ENCODE data around the gene CBX4.

CBX4 gene

DNA sequence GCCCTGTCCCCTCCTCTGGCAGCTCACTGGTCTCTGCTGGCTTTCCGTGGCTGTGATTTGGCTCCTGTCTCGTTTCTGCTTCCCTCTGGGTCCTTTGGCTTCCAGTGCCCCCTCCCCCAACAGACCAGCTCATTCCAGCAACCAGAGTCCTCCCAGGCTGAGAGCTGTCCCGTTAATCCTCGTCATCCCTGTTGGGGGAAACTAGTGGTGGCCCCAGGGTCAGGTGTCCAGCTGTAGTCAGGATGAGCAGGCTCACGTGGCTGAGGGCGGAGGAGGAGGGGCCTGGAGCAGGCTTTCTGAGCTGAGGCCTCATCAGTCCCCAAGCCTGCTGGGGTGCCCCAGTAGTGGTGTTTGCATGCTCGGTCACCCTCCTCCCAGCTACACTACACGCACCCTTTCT is 10.7 kb upstream of the CBX4 start:
- TF ChIP-seq, protein P1, sequence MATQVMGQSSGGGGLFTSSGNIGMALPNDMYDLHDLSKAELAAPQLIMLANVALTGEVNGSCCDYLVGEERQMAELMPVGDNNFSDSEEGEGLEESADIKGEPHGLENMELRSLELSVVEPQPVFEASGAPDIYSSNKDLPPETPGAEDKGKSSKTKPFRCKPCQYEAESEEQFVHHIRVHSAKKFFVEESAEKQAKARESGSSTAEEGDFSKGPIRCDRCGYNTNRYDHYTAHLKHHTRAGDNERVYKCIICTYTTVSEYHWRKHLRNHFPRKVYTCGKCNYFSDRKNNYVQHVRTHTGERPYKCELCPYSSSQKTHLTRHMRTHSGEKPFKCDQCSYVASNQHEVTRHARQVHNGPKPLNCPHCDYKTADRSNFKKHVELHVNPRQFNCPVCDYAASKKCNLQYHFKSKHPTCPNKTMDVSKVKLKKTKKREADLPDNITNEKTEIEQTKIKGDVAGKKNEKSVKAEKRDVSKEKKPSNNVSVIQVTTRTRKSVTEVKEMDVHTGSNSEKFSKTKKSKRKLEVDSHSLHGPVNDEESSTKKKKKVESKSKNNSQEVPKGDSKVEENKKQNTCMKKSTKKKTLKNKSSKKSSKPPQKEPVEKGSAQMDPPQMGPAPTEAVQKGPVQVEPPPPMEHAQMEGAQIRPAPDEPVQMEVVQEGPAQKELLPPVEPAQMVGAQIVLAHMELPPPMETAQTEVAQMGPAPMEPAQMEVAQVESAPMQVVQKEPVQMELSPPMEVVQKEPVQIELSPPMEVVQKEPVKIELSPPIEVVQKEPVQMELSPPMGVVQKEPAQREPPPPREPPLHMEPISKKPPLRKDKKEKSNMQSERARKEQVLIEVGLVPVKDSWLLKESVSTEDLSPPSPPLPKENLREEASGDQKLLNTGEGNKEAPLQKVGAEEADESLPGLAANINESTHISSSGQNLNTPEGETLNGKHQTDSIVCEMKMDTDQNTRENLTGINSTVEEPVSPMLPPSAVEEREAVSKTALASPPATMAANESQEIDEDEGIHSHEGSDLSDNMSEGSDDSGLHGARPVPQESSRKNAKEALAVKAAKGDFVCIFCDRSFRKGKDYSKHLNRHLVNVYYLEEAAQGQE (IDR thresholded peaks at IDR 0.05; ENCODE audit: insufficient read depth in 1 of 2, low read depth in 2 of 2, low read length in 2 of 2): no peak
- no peak for TF ChIP-seq FOXP2 (optimal IDR thresholded peaks at IDR 0.05; ENCODE audit: borderline replicate concordance, extremely low read depth, extremely low read length, insufficient read depth)
- TF ChIP-seq POLR2AphosphoS5 (IDR thresholded peaks at IDR 0.05; ENCODE audit: low read depth, low read length): no peak
- no peak for TF ChIP-seq SIN3A (IDR thresholded peaks at IDR 0.05; ENCODE audit: borderline replicate concordance, insufficient read depth, low read length)

DNA sequence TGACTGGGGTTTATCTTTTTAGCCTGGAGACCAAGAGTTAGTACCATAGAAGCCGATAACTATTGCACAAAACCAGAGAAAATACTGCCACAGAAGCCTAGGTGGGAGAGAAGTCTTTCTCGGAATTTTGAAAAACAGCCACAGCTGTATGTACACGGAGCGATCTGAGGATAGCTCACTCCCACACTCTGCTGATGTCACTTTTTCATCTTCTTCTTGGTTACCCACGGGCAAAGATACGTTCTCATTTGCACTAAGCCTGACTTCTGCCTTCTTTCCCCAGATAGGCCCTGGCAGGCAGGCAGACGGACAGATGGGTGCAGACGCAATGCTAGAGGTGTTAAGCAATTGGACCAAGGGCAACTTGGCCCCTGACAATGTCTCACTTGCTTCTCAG is 9.1 kb upstream of the CBX4 start:
- TF ChIP-seq SIN3A (IDR thresholded peaks at IDR 0.05; ENCODE audit: borderline replicate concordance, insufficient read depth, low read length) (no peak), TAF1 (IDR thresholded peaks at IDR 0.05; ENCODE audit: borderline replicate concordance, insufficient read depth, low read length) (no peak), POLR2AphosphoS5 (IDR thresholded peaks at IDR 0.05; ENCODE audit: low read depth, low read length) (no peak), FOXP2 (optimal IDR thresholded peaks at IDR 0.05; ENCODE audit: borderline replicate concordance, extremely low read depth, extremely low read length, insufficient read depth) (no peak)
- TF ChIP-seq, protein P1 (IDR thresholded peaks at IDR 0.05; ENCODE audit: insufficient read depth in 1 of 2, low read depth in 2 of 2, low read length in 2 of 2): no peak

DNA sequence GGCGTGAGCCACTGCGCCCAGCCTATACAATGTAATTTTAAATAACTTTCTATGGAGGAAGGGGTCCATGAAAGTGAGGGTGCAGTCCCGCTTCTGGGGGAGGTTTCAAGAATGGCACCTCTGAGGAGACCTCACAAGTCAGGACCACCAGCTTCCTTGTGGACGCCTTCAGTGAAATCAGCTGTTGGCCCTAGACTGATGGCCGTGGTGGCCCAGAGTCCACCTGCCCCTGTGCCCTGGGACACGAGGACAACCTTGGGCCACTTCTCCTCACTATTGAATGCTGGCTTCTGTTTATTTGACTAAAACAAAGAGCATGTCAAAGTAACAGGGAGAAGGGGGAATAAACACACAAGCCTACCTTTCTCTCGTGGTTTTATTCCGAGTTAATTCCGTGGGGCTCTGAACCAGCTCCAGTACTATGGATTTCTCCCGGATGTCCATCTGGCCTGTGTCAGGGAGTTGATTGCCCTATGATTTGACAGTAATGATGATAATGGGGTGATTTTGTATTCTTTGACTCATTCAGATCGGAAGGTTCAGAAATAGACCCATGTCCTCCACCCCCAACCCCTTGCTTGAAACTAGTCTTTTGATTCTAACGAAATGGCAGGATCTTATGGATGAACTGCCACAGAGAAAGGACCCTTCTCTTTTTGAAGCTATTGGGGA is 8.6 kb upstream of the CBX4 start:
- TF ChIP-seq FOXP2 (optimal IDR thresholded peaks at IDR 0.05; ENCODE audit: borderline replicate concordance, extremely low read depth, extremely low read length, insufficient read depth): no peak
- no peak for TF ChIP-seq POLR2AphosphoS5 (IDR thresholded peaks at IDR 0.05; ENCODE audit: low read depth, low read length)
- no peak for TF ChIP-seq SIN3A (IDR thresholded peaks at IDR 0.05; ENCODE audit: borderline replicate concordance, insufficient read depth, low read length)
- TF ChIP-seq, protein P1 (IDR thresholded peaks at IDR 0.05; ENCODE audit: insufficient read depth in 1 of 2, low read depth in 2 of 2, low read length in 2 of 2): no peak

DNA sequence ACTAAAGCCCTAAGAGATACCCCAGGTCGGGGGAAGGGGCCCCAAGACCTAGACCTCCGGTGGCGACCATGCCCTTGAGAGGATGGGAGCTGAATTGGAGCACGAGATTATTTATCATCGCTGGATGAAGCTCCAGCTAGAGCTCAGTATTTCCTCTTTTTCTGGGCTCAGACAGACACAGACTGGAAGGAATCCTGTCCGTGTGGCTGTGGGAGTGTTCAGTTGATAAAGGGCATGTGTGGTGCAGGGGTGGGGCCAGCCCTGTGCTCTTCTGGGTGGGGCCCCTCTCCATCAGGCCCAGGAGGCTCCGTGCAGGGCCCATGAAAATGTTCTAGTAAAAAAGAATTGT is 6.3 kb upstream of the CBX4 start:
- TF ChIP-seq, protein P1 (IDR thresholded peaks at IDR 0.05; ENCODE audit: insufficient read depth in 1 of 2, low read depth in 2 of 2, low read length in 2 of 2): no peak
- TF ChIP-seq SIN3A (IDR thresholded peaks at IDR 0.05; ENCODE audit: borderline replicate concordance, insufficient read depth, low read length) (no peak), POLR2AphosphoS5 (IDR thresholded peaks at IDR 0.05; ENCODE audit: low read depth, low read length) (no peak), FOXP2 (optimal IDR thresholded peaks at IDR 0.05; ENCODE audit: borderline replicate concordance, extremely low read depth, extremely low read length, insufficient read depth) (no peak), TAF1 (IDR thresholded peaks at IDR 0.05; ENCODE audit: borderline replicate concordance, insufficient read depth, low read length) (no peak)
